ENCODE results near the gene UBA6. TPM values are rescaled to one million over a fixed set of nuclear protein-coding genes. Genes with fewer than 3 reads are reported as not detected.

Gene UBA6
- total RNA-seq, 1 donor from 2014 or later = 36.0 TPM

- no peak overlapping the region for H3K9ac ChIP-seq (ENCODE audit: low read depth in 1 of 3, low read length in 3 of 3)
- peaks cover 0 to 5% (median 0%) of the 10 kb centered on the region in 3 donors for H3K36me3 ChIP-seq (ENCODE audit: control insufficient read depth in 3 of 3, insufficient read depth in 3 of 3, low read length in 3 of 3)
- H3K27me3 ChIP-seq (ENCODE audit: control insufficient read depth in 3 of 3, insufficient read depth in 3 of 3, low read length in 3 of 3) = no peaks in the 10 kb centered on the region
- no peak overlapping the region for H3K4me3 ChIP-seq (ENCODE audit: low read length in 3 of 3)
- no peaks in the 10 kb centered on the region for H3K4me1 ChIP-seq (ENCODE audit: control insufficient read depth in 3 of 3, insufficient read depth in 3 of 3, low read length in 3 of 3)
- H3K9me3 ChIP-seq (ENCODE audit: control insufficient read depth in 3 of 3, low read length in 3 of 3) = no peaks in the 10 kb centered on the region
- no peak overlapping the region for H3K27ac ChIP-seq (ENCODE audit: low read depth, low read length)
Observed at GRCh38 chr4:67727124-67727850, 26.3 kb upstream of the UBA6 start.

- no peak overlapping the region for H3K27ac ChIP-seq (ENCODE audit: low read depth, low read length)
- H3K27me3 ChIP-seq (ENCODE audit: control insufficient read depth in 3 of 3, insufficient read depth in 3 of 3, low read length in 3 of 3) = no peaks in the 10 kb centered on the region
- no peaks in the 10 kb centered on the region for H3K9me3 ChIP-seq (ENCODE audit: control insufficient read depth in 3 of 3, low read length in 3 of 3)
- peaks cover 0 to 9% (median 2%) of the 10 kb centered on the region in 3 donors for H3K36me3 ChIP-seq (ENCODE audit: control insufficient read depth in 3 of 3, insufficient read depth in 3 of 3, low read length in 3 of 3)
- H3K4me3 ChIP-seq (ENCODE audit: low read length in 3 of 3) = no peak overlapping the region
- no peak overlapping the region for H3K9ac ChIP-seq (ENCODE audit: low read depth in 1 of 3, low read length in 3 of 3)
- no peaks in the 10 kb centered on the region for H3K4me1 ChIP-seq (ENCODE audit: control insufficient read depth in 3 of 3, insufficient read depth in 3 of 3, low read length in 3 of 3)
Observed at GRCh38 chr4:67725981-67726380, 25.0 kb upstream of the UBA6 start.

- H3K36me3 ChIP-seq (ENCODE audit: control insufficient read depth in 3 of 3, insufficient read depth in 3 of 3, low read length in 3 of 3) = peaks cover 0 to 11% (median 3%) of the 10 kb centered on the region in 3 donors
- H3K27me3 ChIP-seq (ENCODE audit: control insufficient read depth in 3 of 3, insufficient read depth in 3 of 3, low read length in 3 of 3) = no peaks in the 10 kb centered on the region
- no peaks in the 10 kb centered on the region for H3K9me3 ChIP-seq (ENCODE audit: control insufficient read depth in 3 of 3, low read length in 3 of 3)
- H3K9ac ChIP-seq (ENCODE audit: low read depth in 1 of 3, low read length in 3 of 3) = no peak overlapping the region
- H3K4me1 ChIP-seq (ENCODE audit: control insufficient read depth in 3 of 3, insufficient read depth in 3 of 3, low read length in 3 of 3) = no peaks in the 10 kb centered on the region
- H3K4me3 ChIP-seq (ENCODE audit: low read length in 3 of 3) = no peak overlapping the region
- no peak overlapping the region for H3K27ac ChIP-seq (ENCODE audit: low read depth, low read length)
Observed at GRCh38 chr4:67725132-67725531, 24.2 kb upstream of the UBA6 start.

GRCh38 chr4:67723949-67724348 lies 23.0 kb upstream of the UBA6 start:
- H3K4me3 ChIP-seq (ENCODE audit: low read length in 3 of 3) = no peak overlapping the region
- H3K36me3 ChIP-seq (ENCODE audit: control insufficient read depth in 3 of 3, insufficient read depth in 3 of 3, low read length in 3 of 3) = peaks cover 0 to 11% (median 2%) of the 10 kb centered on the region in 3 donors
- no peak overlapping the region for H3K9ac ChIP-seq (ENCODE audit: low read depth in 1 of 3, low read length in 3 of 3)
- H3K4me1 ChIP-seq (ENCODE audit: control insufficient read depth in 3 of 3, insufficient read depth in 3 of 3, low read length in 3 of 3) = no peaks in the 10 kb centered on the region
- H3K27ac ChIP-seq (ENCODE audit: low read depth, low read length) = no peak overlapping the region
- H3K27me3 ChIP-seq (ENCODE audit: control insufficient read depth in 3 of 3, insufficient read depth in 3 of 3, low read length in 3 of 3) = no peaks in the 10 kb centered on the region
- no peaks in the 10 kb centered on the region for H3K9me3 ChIP-seq (ENCODE audit: control insufficient read depth in 3 of 3, low read length in 3 of 3)

GRCh38 chr4:67723341-67723740 lies 22.4 kb upstream of the UBA6 start:
- Histone ChIP-seq H3K9me3 (ENCODE audit: control insufficient read depth in 3 of 3, low read length in 3 of 3) (no peaks in the 10 kb centered on the region), H3K4me1 (ENCODE audit: control insufficient read depth in 3 of 3, insufficient read depth in 3 of 3, low read length in 3 of 3) (no peaks in the 10 kb centered on the region), H3K27ac (ENCODE audit: low read depth, low read length) (no peak overlapping the region), H3K4me3 (ENCODE audit: low read length in 3 of 3) (no peak overlapping the region), H3K9ac (ENCODE audit: low read depth in 1 of 3, low read length in 3 of 3) (no peak overlapping the region), H3K36me3 (ENCODE audit: control insufficient read depth in 3 of 3, insufficient read depth in 3 of 3, low read length in 3 of 3) (peaks cover 0 to 11% (median 2%) of the 10 kb centered on the region in 3 donors), H3K27me3 (ENCODE audit: control insufficient read depth in 3 of 3, insufficient read depth in 3 of 3, low read length in 3 of 3) (no peaks in the 10 kb centered on the region)

GRCh38 chr4:67721770-67722597 lies 21.0 kb upstream of the UBA6 start:
- Histone ChIP-seq H3K27ac (ENCODE audit: low read depth, low read length) (no peak overlapping the region), H3K36me3 (ENCODE audit: control insufficient read depth in 3 of 3, insufficient read depth in 3 of 3, low read length in 3 of 3) (peaks cover 0 to 11% (median 3%) of the 10 kb centered on the region in 3 donors), H3K9ac (ENCODE audit: low read depth in 1 of 3, low read length in 3 of 3) (no peak overlapping the region), H3K9me3 (ENCODE audit: control insufficient read depth in 3 of 3, low read length in 3 of 3) (no peaks in the 10 kb centered on the region), H3K4me3 (ENCODE audit: low read length in 3 of 3) (no peak overlapping the region), H3K27me3 (ENCODE audit: control insufficient read depth in 3 of 3, insufficient read depth in 3 of 3, low read length in 3 of 3) (no peaks in the 10 kb centered on the region), H3K4me1 (ENCODE audit: control insufficient read depth in 3 of 3, insufficient read depth in 3 of 3, low read length in 3 of 3) (no peaks in the 10 kb centered on the region)

GRCh38 chr4:67721315-67721769 lies 20.4 kb upstream of the UBA6 start:
- no peaks in the 10 kb centered on the region for H3K9me3 ChIP-seq (ENCODE audit: control insufficient read depth in 3 of 3, low read length in 3 of 3)

GRCh38 chr4:67719953-67720617 lies 19.1 kb upstream of the UBA6 start:
- no peak overlapping the region for H3K27ac ChIP-seq (ENCODE audit: low read depth, low read length)
- no peaks in the 10 kb centered on the region for H3K9me3 ChIP-seq (ENCODE audit: control insufficient read depth in 3 of 3, low read length in 3 of 3)
- no peak overlapping the region for H3K9ac ChIP-seq (ENCODE audit: low read depth in 1 of 3, low read length in 3 of 3)
- no peaks in the 10 kb centered on the region for H3K27me3 ChIP-seq (ENCODE audit: control insufficient read depth in 3 of 3, insufficient read depth in 3 of 3, low read length in 3 of 3)
- no peak overlapping the region for H3K4me3 ChIP-seq (ENCODE audit: low read length in 3 of 3)
- no peaks in the 10 kb centered on the region for H3K4me1 ChIP-seq (ENCODE audit: control insufficient read depth in 3 of 3, insufficient read depth in 3 of 3, low read length in 3 of 3)
- H3K36me3 ChIP-seq (ENCODE audit: control insufficient read depth in 3 of 3, insufficient read depth in 3 of 3, low read length in 3 of 3) = peaks cover 0 to 11% (median 5%) of the 10 kb centered on the region in 3 donors

More at GRCh38 chr4:67721315-67721769, 20.4 kb upstream of the UBA6 start:
- H3K36me3 ChIP-seq (ENCODE audit: control insufficient read depth in 3 of 3, insufficient read depth in 3 of 3, low read length in 3 of 3) = peaks cover 0 to 11% (median 5%) of the 10 kb centered on the region in 3 donors
- H3K4me3 ChIP-seq (ENCODE audit: low read length in 3 of 3) = no peak overlapping the region
- H3K9ac ChIP-seq (ENCODE audit: low read depth in 1 of 3, low read length in 3 of 3) = no peak overlapping the region
- H3K4me1 ChIP-seq (ENCODE audit: control insufficient read depth in 3 of 3, insufficient read depth in 3 of 3, low read length in 3 of 3) = no peaks in the 10 kb centered on the region
- no peak overlapping the region for H3K27ac ChIP-seq (ENCODE audit: low read depth, low read length)
- H3K27me3 ChIP-seq (ENCODE audit: control insufficient read depth in 3 of 3, insufficient read depth in 3 of 3, low read length in 3 of 3) = no peaks in the 10 kb centered on the region

GRCh38 chr4:67718848-67719247 lies 17.9 kb upstream of the UBA6 start:
- H3K4me3 ChIP-seq (ENCODE audit: low read length in 3 of 3) = no peak overlapping the region
- H3K9ac ChIP-seq (ENCODE audit: low read depth in 1 of 3, low read length in 3 of 3) = no peak overlapping the region
- H3K4me1 ChIP-seq (ENCODE audit: control insufficient read depth in 3 of 3, insufficient read depth in 3 of 3, low read length in 3 of 3) = no peaks in the 10 kb centered on the region
- H3K9me3 ChIP-seq (ENCODE audit: control insufficient read depth in 3 of 3, low read length in 3 of 3) = no peaks in the 10 kb centered on the region
- no peaks in the 10 kb centered on the region for H3K27me3 ChIP-seq (ENCODE audit: control insufficient read depth in 3 of 3, insufficient read depth in 3 of 3, low read length in 3 of 3)
- H3K27ac ChIP-seq (ENCODE audit: low read depth, low read length) = no peak overlapping the region
- H3K36me3 ChIP-seq (ENCODE audit: control insufficient read depth in 3 of 3, insufficient read depth in 3 of 3, low read length in 3 of 3) = peaks cover 0 to 11% (median 5%) of the 10 kb centered on the region in 3 donors
